Lower lobe of right lung (tissue), 2 donors: Measurements from ENCODE around the gene KRTAP9-8. TPM values are rescaled to one million over a fixed set of nuclear protein-coding genes. Genes with fewer than 3 reads are reported as not detected.
"Not testable (repeated sequence)": the region's sequence is repeated elsewhere in the genome, so short reads cannot be mapped to it uniquely, and the experiment has no call there.

Experiments
- ATAC-seq, 2 donors: fragments of 200-7000 bp; cut with Tn5 transposase; one replicate each; pipeline ENCODE4 v1.9.1; 2020 to 2022; ENCODE audit warnings: mild to moderate bottlenecking in 2 of 2, moderate library complexity in 2 of 2
- DNase-seq: peaks from one replicate; pipeline ENCODE4 v3.0.0-alpha.2; 2020
- H3K27ac ChIP-seq: fragments of 200-600 bp; one replicate; pipeline ENCODE4 v1.8.0; 2022
- H3K27me3 ChIP-seq: fragments of 200-600 bp; one replicate; pipeline ENCODE4 v1.8.0; 2022; ENCODE audit warnings: low read depth
- H3K36me3 ChIP-seq: fragments of 200-600 bp; one replicate; pipeline ENCODE4 v1.8.0; 2022; ENCODE audit warnings: mild to moderate bottlenecking
- H3K4me1 ChIP-seq: fragments of 200-600 bp; one replicate; pipeline ENCODE4 v1.8.0; 2022
- H3K4me3 ChIP-seq: fragments of 200-600 bp; one replicate; pipeline ENCODE4 v1.8.0; 2022; ENCODE audit warnings: mild to moderate bottlenecking
- H3K9me3 ChIP-seq: fragments of 200-600 bp; one replicate; pipeline ENCODE4 v1.8.0; 2022
- CTCF ChIP-seq: fragments of 200-600 bp; IDR thresholded peaks from one replicate; pipeline ENCODE4 v1.8.0; 2022; ENCODE audit warnings: antibody characterized with exemption, mild to moderate bottlenecking
- intact Hi-C: fragments of 100-400 bp; cut with DNase I; formaldehyde crosslinking; loops from one replicate; pipeline ENCODE4 v1.11.0; 2022
- long read RNA-seq: library from polyadenylated mRNA; unstranded; transcript quantifications from one replicate; pipeline ENCODE4 v2.0.0, GENCODE V29; 2021
- total RNA-seq: library from RNA; stranded (reverse); fragmentation: NEBNext Ultra II Directional; extraction: Animal tissue kit (Norgen Biotek cat#: 25700); gene quantifications from one replicate; pipeline ENCODE4 v1.2.1, GENCODE V29; 2021
- donor health status: DM: no; HTN: yes; CAD: no; lungs with severe emphysema.

The KRTAP9-8 gene
- total RNA-seq = not detected
- long read RNA-seq = 0 reads

GRCh38 chr17:41237949-41238437, at the start of gene KRTAP9-8:
Gene KRTAP9-8 (plus strand): TSS chr17:41237999. CDS start chr17:41238052, 53 bp downstream.
- H3K27me3 ChIP-seq, H3K4me1 ChIP-seq, H3K9me3 ChIP-seq, H3K27ac ChIP-seq, ATAC-seq, intact Hi-C loops, DNase-seq, H3K36me3 ChIP-seq, H3K4me3 ChIP-seq: not testable (repeated sequence)

GRCh38 chr17:41189837-41190318, 47.9 kb upstream of the KRTAP9-8 start, which contains the start of gene KRTAP9-1:
Gene KRTAP9-1 (plus strand): TSS chr17:41189887. CDS start chr17:41189887, 0 bp downstream.
- H3K36me3 ChIP-seq, ATAC-seq, DNase-seq, H3K4me3 ChIP-seq, H3K9me3 ChIP-seq, H3K4me1 ChIP-seq, H3K27ac ChIP-seq, intact Hi-C loops, H3K27me3 ChIP-seq: not testable (repeated sequence)

- Histone ChIP-seq H3K27me3 (peaks cover 7% of the 10 kb centered on the region), H3K36me3 (no peaks in the 10 kb centered on the region), H3K4me1 (no peaks in the 10 kb centered on the region), H3K27ac (no peak overlapping the region), H3K4me3 (no peak overlapping the region), H3K9me3 (no peaks in the 10 kb centered on the region)
- no peak for TF ChIP-seq CTCF
- ATAC-seq (no peak), DNase-seq (no peak)
- intact Hi-C loops = no loop called here
These were observed 47.5 kb upstream of the KRTAP9-8 start for GRCh38 chr17:41190328-41190727.

GRCh38 chr17:41196068-41196467, 41.7 kb upstream of the KRTAP9-8 start:
- Histone ChIP-seq H3K36me3 (no peaks in the 10 kb centered on the region), H3K27me3 (no peaks in the 10 kb centered on the region), H3K4me1 (no peaks in the 10 kb centered on the region), H3K4me3 (no peak overlapping the region), H3K27ac (no peak overlapping the region), H3K9me3 (no peaks in the 10 kb centered on the region)
- no peak for TF ChIP-seq CTCF
- DNase-seq (no peak), ATAC-seq (no peak)
- intact Hi-C loops = no loop called here

- Histone ChIP-seq H3K36me3 (no peaks in the 10 kb centered on the region), H3K4me3 (no peak overlapping the region), H3K4me1 (no peaks in the 10 kb centered on the region), H3K27me3 (no peaks in the 10 kb centered on the region), H3K9me3 (no peaks in the 10 kb centered on the region), H3K27ac (no peak overlapping the region)
- intact Hi-C loops = no loop called here
- ATAC-seq (no peak), DNase-seq (no peak)
- no peak for TF ChIP-seq CTCF
These were observed 38.2 kb upstream of the KRTAP9-8 start for GRCh38 chr17:41199421-41200078.

GRCh38 chr17:41211845-41212466, 25.8 kb upstream of the KRTAP9-8 start:
- no peak for TF ChIP-seq CTCF
- intact Hi-C loops = no loop called here
- Histone ChIP-seq H3K4me3 (no peak overlapping the region), H3K9me3 (no peaks in the 10 kb centered on the region), H3K36me3 (no peaks in the 10 kb centered on the region), H3K27ac (no peak overlapping the region), H3K4me1 (no peaks in the 10 kb centered on the region), H3K27me3 (peaks cover 6% of the 10 kb centered on the region)
- ATAC-seq (no peak), DNase-seq (no peak)
